MM.1S (cell line): ENCODE results near the gene PCNT.
A peak's percentile ranks its signal among the peaks of the same experiment; 100 is the strongest.

ENCODE experiments used
- DNase-seq: peaks from one replicate; pipeline ENCODE4 v3.0.0-alpha.2; 2015
- H2AFZ ChIP-seq: fragments of 300-600 bp; sonication (generic); 2 replicates; pipeline ENCODE4 v1.6.0; 2016; ENCODE audit warnings: antibody characterized with exemption, low read length
- H3F3A ChIP-seq: fragments of 300-600 bp; sonication (generic); 2 replicates; pipeline ENCODE4 v1.6.1; 2016; ENCODE audit warnings: mild to moderate bottlenecking, antibody characterized with exemption, low read length, moderate library complexity, mixed read lengths; ENCODE audit not compliant: insufficient read depth
- H3K27ac ChIP-seq: fragments of 300-600 bp; sonication (generic); 2 replicates; pipeline ENCODE4 v1.5.1; 2016; ENCODE audit warnings: mild to moderate bottlenecking, low read length
- H3K27me3 ChIP-seq: fragments of 300-600 bp; sonication (generic); replicated peaks from 2 replicates; pipeline ENCODE4 v1.6.0; 2016; ENCODE audit warnings: low read length; ENCODE audit not compliant: insufficient read depth
- H3K36me3 ChIP-seq: fragments of 300-600 bp; sonication (generic); replicated peaks from 2 replicates; pipeline ENCODE4 v1.6.1; 2016; ENCODE audit warnings: mild to moderate bottlenecking, low read length, mixed read lengths; ENCODE audit not compliant: insufficient read depth
- H3K4me1 ChIP-seq: fragments of 300-600 bp; sonication (generic); 2 replicates; pipeline ENCODE4 v1.6.1; 2016; ENCODE audit warnings: low read length, mixed read lengths
- H3K4me2 ChIP-seq: fragments of 300-600 bp; sonication (generic); 2 replicates; pipeline ENCODE4 v1.6.0; 2016; ENCODE audit warnings: low read depth, low read length
- H3K4me3 ChIP-seq: fragments of 300-600 bp; sonication (generic); 2 replicates; pipeline ENCODE4 v1.5.1; 2016; ENCODE audit warnings: low read length, mixed read lengths
- H3K79me2 ChIP-seq: fragments of 300-600 bp; sonication (generic); 2 replicates; pipeline ENCODE4 v1.6.1; 2016; ENCODE audit warnings: mixed run types, low read length, mixed read lengths
- H3K9ac ChIP-seq: fragments of 300-600 bp; sonication (generic); 2 replicates; pipeline ENCODE4 v1.6.1; 2016; ENCODE audit warnings: low read length, mixed read lengths
- H3K9me2 ChIP-seq: fragments of 300-600 bp; sonication (generic); replicated peaks from 2 replicates; pipeline ENCODE4 v1.6.1; 2016; ENCODE audit warnings: mild to moderate bottlenecking, low read length, mixed read lengths; ENCODE audit not compliant: insufficient read depth
- H3K9me3 ChIP-seq: fragments of 300-600 bp; sonication (generic); replicated peaks from 2 replicates; pipeline ENCODE4 v1.6.1; 2016; ENCODE audit warnings: mild to moderate bottlenecking, low read length, mixed read lengths; ENCODE audit not compliant: insufficient read depth
- H4K20me1 ChIP-seq: fragments of 300-600 bp; sonication (generic); 2 replicates; pipeline ENCODE4 v1.6.1; 2016; ENCODE audit warnings: mild to moderate bottlenecking, low read length, moderate library complexity, mixed read lengths; ENCODE audit not compliant: insufficient read depth
- CTCF ChIP-seq: fragments of 300-600 bp; sonication (generic); IDR thresholded peaks from 2 replicates; pipeline ENCODE4 v1.5.1; 2016; ENCODE audit warnings: antibody characterized with exemption, low read length, mixed read lengths
- EZH2 ChIP-seq: fragments of 300-600 bp; sonication (generic); optimal IDR thresholded peaks from 2 replicates; pipeline ENCODE3; 2017; ENCODE audit warnings: low read depth, mild to moderate bottlenecking, antibody characterized with exemption, low read length, mixed read lengths
- EZH2phosphoT487 ChIP-seq: fragments of 300-600 bp; sonication (generic); IDR thresholded peaks from 2 replicates; pipeline ENCODE4 v1.6.1; 2018; ENCODE audit warnings: antibody characterized with exemption, low read length

PCNT gene

GRCh38 chr21:46368533-46369285 is 44.8 kb downstream of the PCNT start:
- peak; percentile 87 for DNase-seq
- Histone ChIP-seq H3K9me3 (no peaks in the 10 kb centered on the region), H3F3A (peaks cover 22% of the 10 kb centered on the region), H3K9me2 (no peaks in the 10 kb centered on the region), H3K79me2 (peaks cover 74% of the 10 kb centered on the region), H3K36me3 (peaks cover 23% of the 10 kb centered on the region), H4K20me1 (no peaks in the 10 kb centered on the region), H3K4me2 (peak overlapping the region; percentile 46), H3K4me3 (peak overlapping the region; percentile 11; the same call in 1 of the 2 replicates), H3K9ac (peak overlapping the region; percentile 11), H2AFZ (peak overlapping the region; percentile 17; the same call in 1 of the 2 replicates), H3K4me1 (peaks cover 22% of the 10 kb centered on the region), H3K27me3 (no peaks in the 10 kb centered on the region), H3K27ac (peak overlapping the region; percentile 68)
- TF ChIP-seq EZH2phosphoT487: no peak
- TF ChIP-seq EZH2: no peak
- no peak for TF ChIP-seq CTCF

DNA sequence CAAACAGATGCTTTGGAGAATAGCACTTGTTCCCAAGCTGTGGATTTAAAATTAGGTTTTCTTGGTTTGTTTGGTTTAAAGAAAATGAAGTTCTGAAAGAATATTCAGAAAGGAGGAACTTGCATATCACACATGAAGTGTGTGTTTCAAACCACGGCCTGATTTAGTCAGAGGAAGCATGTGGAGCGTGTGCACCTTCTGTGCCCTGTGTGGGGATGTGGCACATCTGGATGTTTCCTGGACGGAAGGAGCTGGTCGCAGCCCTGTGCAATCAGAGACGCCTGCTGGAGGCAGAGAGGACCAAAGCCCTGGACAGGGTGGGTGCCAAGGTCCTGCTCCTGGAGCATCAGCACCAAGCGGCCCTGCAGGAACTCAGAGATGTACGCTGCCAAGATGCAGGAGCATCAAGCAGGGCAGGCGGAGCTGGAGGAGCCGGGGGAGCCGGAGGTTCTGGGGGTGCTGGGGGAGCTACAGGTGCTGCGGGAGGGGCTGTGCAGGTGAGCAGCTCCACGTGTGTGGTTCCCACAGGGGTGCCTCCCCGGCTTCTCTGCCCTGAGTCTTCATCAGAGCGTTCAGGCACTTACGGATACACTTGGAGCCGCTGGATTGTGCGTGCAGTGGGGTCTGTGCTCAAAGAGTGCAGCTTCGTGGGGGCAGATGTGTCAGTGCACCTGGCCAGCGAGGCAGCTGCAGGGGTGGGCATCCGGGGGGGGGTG is 45.7 kb downstream of the PCNT start:
- TF ChIP-seq EZH2 (no peak), CTCF (no peak), EZH2phosphoT487 (no peak)
- no peaks in the 10 kb centered on the region for H3K27me3 ChIP-seq
- peak overlapping the region; percentile 17; the same call in 1 of the 2 replicates for H2AFZ ChIP-seq
- peak; percentile 5 for DNase-seq
- H3K9me2 ChIP-seq: no peaks in the 10 kb centered on the region
- peaks cover 22% of the 10 kb centered on the region for H3K4me1 ChIP-seq
- H4K20me1 ChIP-seq: no peaks in the 10 kb centered on the region
- peaks cover 17% of the 10 kb centered on the region for H3K36me3 ChIP-seq
- H3K79me2 ChIP-seq: peaks cover 74% of the 10 kb centered on the region
- H3K27ac ChIP-seq: peak overlapping the region; percentile 68; the same call in 1 of the 2 replicates
- H3K4me3 ChIP-seq: no peak overlapping the region
- no peaks in the 10 kb centered on the region for H3K9me3 ChIP-seq
- H3F3A ChIP-seq: peaks cover 22% of the 10 kb centered on the region
- peak overlapping the region; percentile 11 for H3K9ac ChIP-seq
- H3K4me2 ChIP-seq: peak overlapping the region; percentile 46; the same call in 1 of the 2 replicates

DNA sequence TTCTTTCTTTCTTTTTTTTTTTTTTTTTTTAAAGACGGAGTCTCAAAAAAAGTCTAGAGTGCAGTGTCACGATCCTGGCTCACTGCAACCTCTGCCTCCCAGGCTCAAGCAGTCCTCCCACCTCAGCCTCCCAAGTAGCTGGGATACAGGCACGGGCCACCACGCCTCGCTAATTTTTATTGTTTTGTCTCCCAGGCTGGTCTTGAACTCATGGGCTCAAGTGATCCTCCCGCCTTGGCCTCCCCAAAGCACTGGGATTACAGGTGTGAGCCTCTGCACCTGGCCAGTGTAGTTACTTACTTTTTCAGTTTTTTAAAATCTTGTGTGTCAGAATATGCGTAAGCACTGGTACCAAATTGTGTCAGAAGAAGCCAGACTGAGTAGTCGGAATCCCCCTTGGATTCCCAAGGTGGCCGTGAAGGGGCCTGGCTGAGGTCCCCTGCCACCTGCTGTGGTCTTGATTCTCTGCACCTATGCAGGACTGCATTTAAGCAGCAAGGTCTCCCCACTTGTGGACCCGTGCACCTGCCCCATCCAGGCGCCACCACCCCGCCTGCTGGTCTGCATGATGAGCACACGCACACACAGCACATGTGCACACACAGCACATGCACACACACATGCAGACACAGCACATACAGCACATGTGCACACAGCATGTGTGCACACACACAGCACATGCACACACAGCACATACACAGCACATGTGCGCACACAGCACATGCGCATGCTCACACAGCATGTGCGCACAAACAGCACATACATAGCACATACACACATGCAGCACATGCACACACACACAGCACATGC is 47.5 kb downstream of the PCNT start:
- Histone ChIP-seq H3K36me3 (peaks cover 7% of the 10 kb centered on the region), H3K4me1 (peaks cover 22% of the 10 kb centered on the region), H3K9me3 (no peaks in the 10 kb centered on the region)

More for the DNA sequence above, 47.5 kb downstream of the PCNT start:
- H3K4me3 ChIP-seq: no peak overlapping the region
- H3F3A ChIP-seq: peaks cover 22% of the 10 kb centered on the region
- H3K4me2 ChIP-seq: no peak overlapping the region
- no peaks in the 10 kb centered on the region for H4K20me1 ChIP-seq
- H3K9ac ChIP-seq: no peak overlapping the region
- TF ChIP-seq CTCF: no peak
- TF ChIP-seq EZH2: no peak
- no peak for TF ChIP-seq EZH2phosphoT487
- H2AFZ ChIP-seq: no peak overlapping the region
- no peaks in the 10 kb centered on the region for H3K9me2 ChIP-seq
- no peak overlapping the region for H3K27ac ChIP-seq
- peaks cover 81% of the 10 kb centered on the region for H3K79me2 ChIP-seq
- no peak for DNase-seq
- no peaks in the 10 kb centered on the region for H3K27me3 ChIP-seq
